ENCODE results near the gene KCNH2.

- TF ChIP-seq CTCF (IDR thresholded peaks at IDR 0.05; ENCODE audit: insufficient read depth, low read length, poor library complexity, severe bottlenecking) (no peak), EZH2phosphoT487 (conservative IDR thresholded peaks at IDR 0.05; ENCODE audit: low read length) (no peak)
Measured at GRCh38 chr7:150981644-150982043, 3.5 kb upstream of the KCNH2 start.

All from SU-DHL-6 (cell line).